ENCODE data around the gene AQP5. TPM values are rescaled to one million over a fixed set of nuclear protein-coding genes. Genes with fewer than 3 reads are reported as not detected.

The AQP5 gene
- total RNA-seq, 1 experiment from 2014 or later = not detected

Other genes starting within 250 kb of the AQP5 start
- 379 and 454 TPM in 2 replicates for gene TMBIM6, start 220.3 kb upstream of the AQP5 start, total RNA-seq (2014; rRNA removed; shearing (Covaris generic))
- gene NCKAP5L, start 133.5 kb upstream of the AQP5 start, total RNA-seq (2014; rRNA removed; shearing (Covaris generic)) = 12.9 and 14.3 TPM in 2 replicates
- gene BCDIN3D, start 118.8 kb upstream of the AQP5 start, total RNA-seq (2014; rRNA removed; shearing (Covaris generic)) = 4.7 and 6.4 TPM in 2 replicates
- 0.34 TPM in 1 of 2 replicates, not detected in the other for gene FAIM2, start 58.0 kb upstream of the AQP5 start, total RNA-seq (2014; rRNA removed; shearing (Covaris generic))
- gene AQP2, start 11.1 kb upstream of the AQP5 start, total RNA-seq (2014; rRNA removed; shearing (Covaris generic)) = not detected in 2 replicates
- gene AQP6, start 11.1 kb downstream of the AQP5 start, total RNA-seq (2014; rRNA removed; shearing (Covaris generic)) = 0.11 TPM in 1 of 2 replicates, not detected in the other
- gene RACGAP1, start 63.6 kb downstream of the AQP5 start, total RNA-seq (2014; rRNA removed; shearing (Covaris generic)) = 223 and 292 TPM in 2 replicates
- not detected in 2 replicates for gene ASIC1, start 95.7 kb downstream of the AQP5 start, total RNA-seq (2014; rRNA removed; shearing (Covaris generic))
- 79.4 and 98.4 TPM in 2 replicates for gene SMARCD1, start 123.5 kb downstream of the AQP5 start, total RNA-seq (2014; rRNA removed; shearing (Covaris generic))
- gene GPD1, start 142.1 kb downstream of the AQP5 start, total RNA-seq (2014; rRNA removed; shearing (Covaris generic)) = 0.29 TPM in 1 of 2 replicates, not detected in the other
- 48.5 and 67.8 TPM in 2 replicates for gene COX14, start 150.4 kb downstream of the AQP5 start, total RNA-seq (2014; rRNA removed; shearing (Covaris generic))
- gene CERS5, start 205.5 kb downstream of the AQP5 start, total RNA-seq (2014; rRNA removed; shearing (Covaris generic)) = 18.2 and 36.6 TPM in 2 replicates

Data from Daoy (cell line).